HG02885 (cell line): ENCODE data around the gene CAPN12.
"Not testable (repeated sequence)": the region's sequence is repeated elsewhere in the genome, so short reads cannot be mapped to it uniquely, and the experiment has no call there.

Experiments used
- ATAC-seq: cut with Tn5 transposase; IDR thresholded peaks from one replicate; pipeline ENCODE4 v1.9.1; 2021; ENCODE audit warnings: mild to moderate bottlenecking; ENCODE audit not compliant: unreplicated experiment, poor library complexity

Gene CAPN12

DNA sequence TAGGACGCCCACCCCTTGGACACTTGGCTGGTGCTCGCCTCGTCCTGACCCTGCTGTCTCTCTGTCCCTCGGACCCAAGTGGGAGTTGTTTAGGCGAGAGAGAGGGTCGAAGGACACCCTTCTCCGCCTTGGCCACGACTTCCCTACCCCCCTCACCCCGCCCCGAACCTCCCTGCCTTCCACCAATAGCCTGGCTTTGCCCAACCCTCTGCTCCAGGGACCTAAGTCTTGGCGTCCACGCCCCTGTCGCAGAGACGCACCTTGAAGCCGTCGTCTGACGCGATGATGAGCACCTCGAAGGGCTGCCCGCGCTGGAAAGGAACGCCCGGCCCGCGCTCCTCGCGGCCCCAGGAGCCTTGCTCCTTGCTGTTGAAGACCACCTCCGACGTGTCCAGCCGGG lies 27.3 kb upstream of the CAPN12 start:
- not testable (repeated sequence) for ATAC-seq

DNA sequence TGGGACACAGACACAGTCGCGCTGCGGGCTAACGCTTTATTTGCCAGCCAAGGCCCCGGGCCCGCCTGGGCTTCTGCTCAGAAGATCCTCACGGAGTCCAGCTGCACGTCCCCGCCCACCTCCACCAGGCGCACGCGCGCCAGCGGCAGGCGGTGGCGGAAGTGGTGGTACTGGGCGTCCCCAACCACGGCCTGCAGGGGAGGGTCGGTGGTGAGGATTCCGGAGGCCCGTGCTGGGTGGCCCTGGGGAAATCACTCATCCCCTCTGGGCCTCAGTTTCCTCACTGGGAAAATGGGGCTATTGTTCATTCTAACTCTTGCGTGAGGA lies 26.6 kb upstream of the CAPN12 start:
- ATAC-seq, result peak; percentile 66

DNA sequence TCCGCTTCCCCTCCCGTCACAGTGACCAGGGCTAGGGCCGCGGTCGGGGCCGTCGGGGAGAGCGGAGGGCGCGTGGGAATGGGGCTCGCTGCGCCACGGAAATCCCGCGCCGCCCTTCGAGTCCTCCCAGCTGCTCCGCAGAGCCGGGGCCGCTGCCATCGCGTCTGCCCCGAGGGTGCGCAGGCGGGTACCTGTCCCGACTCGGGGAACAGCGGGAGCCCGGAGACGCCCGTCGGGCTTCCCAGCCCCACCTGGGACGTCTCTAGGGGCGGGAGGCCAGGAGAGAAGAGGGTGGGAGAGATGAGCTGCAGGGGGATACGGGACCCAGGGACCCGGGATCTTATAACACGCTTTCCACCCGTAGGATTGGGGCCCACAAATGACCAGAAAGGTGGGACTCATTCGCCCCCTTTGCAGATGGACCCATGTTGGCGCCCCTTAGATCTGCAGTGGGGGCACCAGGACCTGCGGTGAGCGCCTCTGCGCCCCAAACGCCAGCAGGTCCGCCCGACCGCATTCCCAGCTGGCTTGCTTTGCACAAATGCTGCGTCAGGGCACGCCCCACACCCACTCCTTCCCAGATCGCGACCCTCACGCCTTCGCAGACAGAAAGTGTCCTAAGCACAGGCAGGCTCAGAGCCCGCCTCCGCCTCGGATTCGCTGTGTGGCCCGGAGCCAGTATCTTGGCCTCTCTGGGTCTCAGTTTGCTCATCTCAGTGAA lies 26.1 kb upstream of the CAPN12 start:
- ATAC-seq, result peak; percentile 11

DNA sequence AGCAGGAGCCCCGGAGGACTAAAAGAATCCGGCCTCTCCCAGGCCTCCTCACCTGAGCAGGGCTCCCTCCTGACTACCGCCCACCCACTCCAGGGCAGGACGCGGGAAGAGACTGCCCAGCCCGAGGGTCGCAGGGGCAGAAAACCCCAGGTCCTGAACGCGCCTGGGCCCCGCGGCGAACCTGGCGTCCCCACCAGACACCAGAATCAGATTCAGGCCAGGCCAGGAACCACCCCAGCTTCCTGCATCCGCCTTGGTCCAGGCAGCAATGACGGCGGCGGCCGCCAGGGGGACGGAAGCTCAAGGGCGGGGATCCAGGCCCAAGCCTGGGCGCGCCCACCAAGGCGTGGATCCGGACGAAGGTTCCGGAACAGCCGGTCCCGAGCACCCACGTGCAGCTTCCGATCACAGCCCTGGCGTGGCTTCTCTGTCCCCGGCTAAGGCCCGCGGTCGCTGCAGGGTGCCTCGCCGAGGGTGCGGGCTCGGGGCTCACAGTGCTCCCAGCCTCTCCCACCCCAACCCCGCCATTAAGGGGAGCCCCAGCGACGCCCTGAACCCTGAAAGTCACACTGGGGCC lies 25.4 kb upstream of the CAPN12 start:
- ATAC-seq, result peak; percentile 67

DNA sequence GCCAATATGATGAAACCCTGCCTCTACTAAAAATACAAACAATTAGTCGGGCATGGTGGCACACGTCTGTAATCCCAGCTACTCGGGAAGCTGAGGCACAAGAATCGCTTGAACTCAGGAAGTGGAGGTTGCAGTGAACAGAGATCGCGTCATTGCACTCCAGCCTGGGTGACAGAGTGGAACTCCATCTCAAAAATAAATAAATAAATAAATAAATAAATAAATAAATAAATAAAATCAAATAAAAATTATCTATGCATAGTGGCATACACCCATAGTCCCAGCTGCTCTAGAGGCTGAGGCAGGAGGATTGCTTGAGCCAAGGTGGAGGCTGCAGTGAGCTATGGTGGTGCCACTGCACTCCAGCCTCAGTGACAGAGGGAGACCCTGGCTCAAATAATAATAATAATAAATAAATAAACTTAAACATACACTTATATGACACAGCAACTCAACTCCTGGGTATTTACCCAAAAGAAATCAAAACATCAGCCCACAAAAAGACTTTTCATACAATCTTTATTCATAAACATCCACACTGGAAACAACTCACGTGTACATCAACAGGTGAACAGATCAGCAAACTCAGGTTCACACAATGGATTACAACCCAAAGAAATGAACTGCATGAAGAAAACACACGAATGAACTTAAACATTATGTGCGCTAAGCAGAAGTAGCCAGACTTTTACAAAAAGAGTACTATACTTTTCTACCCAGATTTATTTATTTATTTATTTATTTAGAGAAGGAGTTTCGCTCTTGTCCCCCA lies 22.2 kb upstream of the CAPN12 start:
- ATAC-seq, result no peak

DNA sequence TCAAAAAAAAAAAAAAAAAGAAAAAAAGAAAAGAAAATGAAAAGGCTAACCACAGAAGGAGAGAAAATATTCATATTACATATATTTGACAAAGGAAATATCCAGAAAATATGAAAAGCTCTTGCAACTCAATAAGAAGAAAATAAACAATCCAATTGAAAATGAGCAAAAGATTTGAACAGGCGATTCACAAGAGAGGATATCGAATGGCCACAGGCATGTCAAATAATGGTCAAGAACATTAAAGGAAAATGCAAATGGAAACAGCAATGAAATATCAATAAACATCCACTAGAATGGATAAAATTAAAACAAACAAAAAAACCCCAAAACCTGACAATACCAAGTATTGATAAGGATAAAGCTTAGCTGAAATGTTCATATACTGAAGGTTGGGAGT lies 20.9 kb upstream of the CAPN12 start:
- no peak for ATAC-seq

DNA sequence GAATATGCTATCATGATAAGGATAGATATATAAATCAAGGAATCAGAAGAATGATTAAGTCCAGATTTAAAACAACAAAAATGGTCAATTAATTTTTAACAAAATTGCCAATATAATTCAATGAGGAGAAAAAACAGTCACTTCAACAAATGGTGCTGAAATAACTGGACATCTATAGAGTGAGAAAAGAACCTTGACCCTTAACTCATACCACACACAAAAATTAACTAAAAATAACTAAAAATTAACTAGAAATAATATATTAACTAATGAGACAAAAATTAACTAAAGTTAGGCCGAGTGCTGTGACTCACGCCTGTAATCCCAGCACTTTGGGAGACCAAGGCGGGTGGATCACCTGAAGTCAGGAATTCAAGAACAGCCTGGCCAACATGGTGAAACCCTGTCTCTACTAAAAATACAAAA lies 19.5 kb upstream of the CAPN12 start:
- ATAC-seq, result no peak

DNA sequence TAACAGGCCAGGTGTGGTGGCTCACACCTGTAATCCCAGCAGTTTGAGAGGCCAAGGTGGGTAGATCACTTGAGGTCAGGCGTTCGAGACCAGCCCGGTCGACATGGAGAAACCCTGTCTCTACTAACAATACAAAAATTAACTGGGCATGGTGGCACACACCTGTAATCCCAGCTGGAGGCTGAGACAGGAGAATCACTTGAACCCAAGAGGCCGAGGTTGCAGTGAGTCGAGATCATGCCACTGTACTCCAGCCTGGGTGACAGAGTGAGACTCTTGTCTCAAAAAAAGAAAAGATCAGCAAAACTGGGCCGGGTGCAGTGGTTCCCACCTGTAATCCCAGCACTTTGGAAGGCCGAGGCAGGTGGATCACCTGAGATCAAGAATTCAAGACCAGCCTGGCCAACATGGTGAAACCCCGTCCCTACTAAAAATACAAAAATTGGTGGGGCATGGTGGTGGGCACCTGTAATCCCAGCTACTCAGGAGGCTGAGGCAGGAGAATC lies 17.7 kb upstream of the CAPN12 start:
- ATAC-seq, result not testable (repeated sequence)

DNA sequence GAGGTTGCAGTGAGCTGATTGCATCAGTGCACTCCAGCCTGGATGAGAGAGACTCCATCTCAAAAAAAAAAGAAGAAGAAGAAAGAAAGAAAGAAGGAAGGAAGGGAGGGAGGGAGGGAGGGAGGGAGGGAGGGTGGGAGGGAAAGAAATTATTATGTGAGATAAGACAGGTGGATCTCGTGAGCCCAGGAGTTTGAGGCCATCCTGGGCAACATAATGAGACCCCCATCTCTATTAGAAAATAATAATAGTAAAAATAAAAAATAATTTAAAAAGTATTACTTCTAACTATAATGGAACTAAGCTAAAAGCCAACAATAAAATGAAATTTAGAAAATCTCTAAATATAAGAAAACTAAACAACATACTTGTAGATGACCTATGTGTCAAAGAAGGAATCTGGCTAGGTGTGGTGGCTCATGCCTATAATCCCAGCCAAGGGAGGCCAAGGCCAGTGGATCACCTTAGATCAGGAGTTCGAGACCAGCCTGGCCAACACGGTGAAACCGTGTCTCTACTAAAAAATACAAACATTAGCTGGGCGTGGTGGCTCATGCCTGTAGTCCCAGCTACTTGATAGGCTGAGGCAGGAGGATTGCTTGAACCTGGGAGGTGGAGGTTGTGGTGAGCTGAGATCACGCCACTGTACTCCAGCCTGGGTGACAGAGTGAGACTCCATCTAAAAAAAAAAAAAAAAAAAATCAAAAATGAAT lies 16.7 kb upstream of the CAPN12 start:
- not testable (repeated sequence) for ATAC-seq

DNA sequence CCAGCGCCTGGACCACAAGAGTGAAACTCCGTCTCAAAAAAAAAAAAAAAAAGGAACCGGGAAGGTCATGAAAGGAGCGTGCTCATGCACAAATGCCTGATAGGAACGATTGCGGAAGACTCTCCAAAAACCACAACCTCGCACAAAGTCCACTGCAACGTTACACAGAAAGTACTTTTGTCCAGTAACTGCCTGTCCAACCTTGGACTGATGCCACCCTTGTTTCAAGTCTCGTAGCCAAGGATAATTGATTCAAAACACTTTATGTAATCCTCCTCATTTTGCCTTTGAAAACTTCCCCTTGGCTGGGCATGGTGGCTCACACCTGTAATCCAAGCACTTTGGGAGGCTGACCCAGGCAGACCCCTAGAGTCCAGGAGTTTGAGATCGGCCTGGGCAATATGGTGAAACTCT lies 15.3 kb upstream of the CAPN12 start:
- no peak for ATAC-seq

DNA sequence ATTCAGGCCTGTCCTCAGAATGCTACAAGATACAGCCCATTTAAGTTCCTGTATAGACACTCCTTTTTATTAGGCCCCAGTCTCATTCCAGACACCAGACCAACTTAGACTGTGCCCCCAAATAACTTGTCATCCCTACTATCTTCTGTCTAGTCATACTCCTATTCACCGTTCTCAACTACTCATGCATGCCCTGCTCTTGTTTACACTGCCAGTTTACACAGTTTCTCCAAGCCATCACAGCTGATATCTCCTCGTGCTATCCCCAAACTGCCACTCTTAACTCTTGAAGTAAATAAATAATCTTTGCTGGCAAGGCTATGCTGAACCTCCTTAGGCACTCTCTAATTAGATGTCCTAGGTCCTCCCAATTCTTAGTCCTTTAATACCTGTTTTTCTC lies 9.9 kb upstream of the CAPN12 start:
- not testable (repeated sequence) for ATAC-seq

DNA sequence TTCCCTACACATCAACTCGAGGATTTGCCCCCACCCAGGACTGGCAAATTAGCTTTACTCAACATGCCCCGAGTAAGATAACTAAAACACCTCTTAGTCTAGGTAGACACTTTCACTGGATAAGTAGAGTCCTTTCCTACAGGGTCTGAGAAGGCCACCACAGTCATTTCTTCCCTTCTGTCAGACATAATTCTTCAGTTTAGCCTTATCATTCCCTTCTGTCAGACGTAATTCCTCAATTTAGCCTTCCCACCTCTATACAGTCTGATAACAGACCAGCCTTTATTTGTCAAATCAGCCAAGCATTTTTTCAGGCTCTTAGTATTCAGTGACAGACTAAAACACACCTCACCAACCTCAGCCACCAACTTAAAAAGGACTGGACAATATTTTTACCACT lies 9.5 kb upstream of the CAPN12 start:
- ATAC-seq, result not testable (repeated sequence)

DNA sequence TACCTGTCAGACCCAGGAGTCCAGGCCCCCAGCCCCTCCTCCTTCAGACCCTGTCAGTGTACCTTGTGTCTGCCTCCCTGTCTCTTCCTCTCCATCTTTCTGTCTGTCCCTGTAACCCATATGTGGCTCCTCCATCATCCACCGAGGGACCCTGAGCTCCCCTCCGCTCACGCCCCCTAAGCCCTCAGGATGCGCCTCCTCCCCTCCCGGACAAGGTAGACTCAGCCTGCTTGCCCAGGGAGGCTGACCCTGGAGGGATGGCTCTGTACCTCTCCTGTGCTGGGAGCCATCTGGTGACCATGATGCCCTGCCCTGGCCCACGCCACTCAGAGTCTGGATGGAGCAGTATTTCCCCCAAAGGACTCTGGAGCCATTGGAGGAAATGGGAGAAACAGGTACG lies 1.0 kb upstream of the CAPN12 start:
- ATAC-seq, result no peak

DNA sequence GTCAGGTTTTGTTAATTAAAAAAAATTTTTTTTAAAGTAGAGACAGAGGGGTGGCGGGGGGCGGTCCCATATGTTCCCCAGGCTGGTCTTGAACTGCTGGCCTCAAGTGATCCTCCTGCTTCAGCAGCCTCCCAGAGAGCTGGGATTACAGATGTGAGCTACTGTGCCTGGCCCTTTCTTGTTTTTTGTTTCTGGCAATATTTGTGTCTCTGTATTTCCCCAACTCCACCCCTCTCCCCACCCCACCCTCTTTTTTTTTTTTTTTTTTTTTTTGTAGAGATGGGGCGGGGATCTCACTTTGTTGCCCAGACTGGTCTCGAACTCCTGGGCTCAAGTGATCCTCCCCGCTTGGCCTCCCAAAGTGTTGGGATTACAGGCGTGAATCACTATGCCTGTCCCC lies 600 bp upstream of the CAPN12 start:
- ATAC-seq, result no peak

DNA sequence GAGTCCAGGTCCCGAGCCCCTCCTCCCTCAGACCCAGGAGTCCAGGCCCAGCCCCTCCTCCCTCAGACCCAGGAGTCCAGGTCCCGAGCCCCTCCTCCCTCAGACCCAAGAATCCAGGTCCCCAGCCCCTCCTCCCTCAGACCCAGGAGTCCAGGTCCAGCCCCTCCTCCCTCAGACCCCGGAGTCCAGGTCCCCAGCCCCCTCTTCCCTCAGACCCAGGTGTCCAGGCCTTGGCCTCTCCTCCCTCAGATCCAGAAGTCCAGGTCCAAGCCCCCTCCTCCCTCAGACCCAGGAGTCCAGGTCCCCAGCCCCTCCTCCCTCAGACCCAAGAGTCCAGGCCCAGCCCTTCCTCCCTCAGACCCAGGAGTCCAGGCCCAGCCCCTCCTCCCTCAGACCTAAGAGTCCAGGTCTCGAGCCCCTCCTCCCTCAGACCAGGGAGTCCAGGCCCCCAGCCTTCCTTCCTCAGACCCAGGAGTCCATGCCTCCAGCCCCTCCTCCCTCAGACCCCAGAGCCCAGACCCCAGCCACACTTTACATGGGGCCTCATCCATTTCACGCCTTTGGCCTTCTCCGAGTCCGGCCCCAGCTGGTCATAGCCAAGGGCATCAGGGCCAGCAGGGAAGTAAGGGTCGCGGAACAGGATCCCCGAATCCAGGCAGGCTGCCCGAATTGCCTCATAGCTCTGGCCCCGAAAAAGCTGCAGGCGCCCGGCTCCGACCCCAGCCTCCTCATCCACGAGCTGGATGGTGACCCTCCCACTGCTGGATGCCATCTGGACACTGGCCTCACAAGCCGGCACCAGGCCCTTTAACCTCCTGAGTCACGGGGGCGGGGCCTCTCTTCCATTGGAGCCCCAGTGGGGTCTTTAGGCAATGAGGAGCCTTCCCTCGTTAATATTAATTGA lies 628 bp downstream of the CAPN12 start:
- no peak for ATAC-seq

DNA sequence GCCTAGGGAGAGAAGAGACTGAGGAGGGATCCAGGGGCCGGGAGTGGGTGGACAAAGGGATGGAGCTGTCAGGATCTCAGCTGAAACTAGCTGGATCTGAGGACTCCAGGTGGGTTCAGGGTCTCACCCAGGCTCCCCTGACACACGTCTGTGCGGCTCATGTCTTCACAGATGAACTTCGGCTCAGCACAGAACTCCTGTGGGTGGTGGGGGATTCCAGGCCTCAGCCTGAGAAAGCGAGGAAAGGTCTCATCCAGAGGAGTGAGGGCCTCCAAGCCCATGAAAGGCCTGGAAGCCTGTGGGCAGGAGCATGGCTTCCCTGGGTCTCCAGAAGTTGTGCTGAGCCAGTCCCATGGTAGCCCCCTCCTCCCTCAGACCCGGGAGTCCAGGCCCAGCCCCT lies 1.4 kb downstream of the CAPN12 start:
- ATAC-seq, result no peak

DNA sequence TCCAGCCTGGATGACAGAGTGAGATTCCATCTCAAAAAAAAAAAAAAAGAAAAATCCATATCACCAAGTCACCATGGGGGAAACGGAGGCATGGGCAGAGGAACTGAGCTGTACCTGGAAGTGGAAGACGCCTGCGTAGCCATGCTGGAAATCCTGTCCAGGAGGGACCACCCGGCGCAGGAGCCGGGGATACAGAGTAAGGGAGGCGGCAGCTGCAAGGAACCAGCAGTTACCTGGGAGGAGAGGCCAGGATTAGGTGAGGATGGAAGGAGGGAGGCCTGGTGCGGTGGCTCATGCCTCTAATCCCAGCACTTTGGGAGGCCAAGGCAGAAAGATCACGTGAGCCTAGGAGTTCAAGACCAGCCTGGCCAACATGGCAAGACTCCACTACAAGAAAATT lies 2.0 kb downstream of the CAPN12 start:
- no peak for ATAC-seq

DNA sequence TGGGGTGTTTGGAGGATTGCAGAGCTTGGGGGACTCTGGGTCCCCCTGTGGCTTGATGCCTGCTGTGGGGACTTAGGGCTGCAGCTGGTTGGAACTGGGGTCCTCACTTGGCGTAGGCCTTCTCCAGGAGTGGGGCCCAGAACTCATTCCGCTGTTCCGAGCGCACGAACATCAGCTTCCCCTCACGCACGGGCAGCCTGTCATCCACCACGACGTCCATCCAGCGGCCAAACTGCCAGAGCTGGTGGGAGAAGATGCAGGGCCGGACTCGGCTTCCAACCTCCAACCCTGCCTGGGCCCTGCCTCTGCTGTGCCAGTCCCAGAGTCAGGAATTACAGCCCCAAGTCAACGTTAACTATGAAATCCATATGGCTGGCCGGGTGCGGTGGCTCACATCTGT lies 2.6 kb downstream of the CAPN12 start:
- ATAC-seq, result no peak

DNA sequence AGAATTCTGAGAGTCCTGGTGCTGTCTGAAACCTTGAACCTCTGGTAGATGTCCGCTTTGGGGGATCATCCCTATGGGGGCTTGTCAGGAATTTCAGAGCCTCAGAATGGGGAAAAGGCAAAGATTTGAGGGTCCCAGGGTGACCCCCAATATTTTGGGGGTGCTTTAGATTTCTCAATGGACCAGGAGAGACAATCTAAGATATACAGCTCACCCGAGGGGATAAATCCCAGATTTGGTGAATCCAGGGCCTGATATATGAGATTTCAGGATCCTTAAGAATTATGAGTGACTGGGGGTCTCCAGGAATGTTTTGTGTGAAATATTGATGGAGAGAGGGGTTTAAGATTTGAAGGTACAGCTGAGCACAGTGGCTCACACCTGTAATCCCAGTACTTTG lies 3.3 kb downstream of the CAPN12 start:
- ATAC-seq, result no peak

DNA sequence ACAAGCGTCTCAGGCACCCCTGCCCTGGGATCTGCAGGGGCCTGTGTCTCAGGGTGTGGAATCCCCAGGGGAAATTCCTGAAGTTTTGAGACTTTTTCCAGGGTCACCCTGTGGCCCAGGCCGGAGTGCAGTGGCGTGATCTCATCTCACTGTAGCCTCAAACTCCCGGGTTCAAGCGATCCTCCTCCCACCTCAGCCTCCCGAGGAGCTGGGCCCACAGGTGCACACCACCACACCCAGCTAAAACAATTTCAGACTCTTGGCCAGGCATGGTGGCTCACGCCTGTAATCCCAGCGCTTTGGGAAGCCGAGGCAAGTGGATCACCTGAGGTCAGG lies 4.0 kb downstream of the CAPN12 start:
- no peak for ATAC-seq
